ENCODE data around the gene MSI1.

Gene MSI1

GRCh38 chr12:120366845-120367232 lies 2.1 kb downstream of the MSI1 start:
- Histone ChIP-seq H3K27me3 (replicated peaks; ENCODE audit: control insufficient read depth, insufficient read depth, low read length, poor library complexity, severe bottlenecking) (peaks cover 54% of the 10 kb centered on the region), H3K27ac (ENCODE audit: insufficient read depth, low read length, poor library complexity, severe bottlenecking) (no peak overlapping the region), H3K4me1 (ENCODE audit: control insufficient read depth, insufficient read depth, low read length, poor library complexity, severe bottlenecking) (peaks cover 17% of the 10 kb centered on the region), H3K4me3 (ENCODE audit: insufficient read depth, low read depth, low read length, poor library complexity, severe bottlenecking) (no peak overlapping the region), H3K36me3 (ENCODE audit: control insufficient read depth, insufficient read depth, low read length) (no peaks in the 10 kb centered on the region), H3K9me3 (ENCODE audit: control insufficient read depth, low read length) (no peaks in the 10 kb centered on the region)
- no peak for DNase-seq

DNA sequence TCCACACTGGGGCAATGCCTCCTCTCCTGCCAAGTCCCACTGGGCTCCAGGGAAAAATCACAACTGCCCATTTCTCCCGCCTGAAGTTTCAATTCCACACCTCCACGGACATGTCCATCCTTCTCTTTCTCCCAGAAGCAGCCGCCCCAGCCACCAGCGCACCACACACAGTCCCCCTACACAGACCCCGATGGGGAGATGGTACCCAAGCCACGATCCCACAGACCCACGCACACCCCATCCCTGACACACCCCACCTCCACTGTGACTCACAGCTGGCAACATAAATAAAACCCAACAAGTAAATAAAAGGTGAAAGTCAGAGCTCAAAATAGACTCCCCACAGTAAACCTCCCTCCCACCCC lies 2.6 kb downstream of the MSI1 start:
- H3K27ac ChIP-seq (ENCODE audit: insufficient read depth, low read length, poor library complexity, severe bottlenecking), result no peak overlapping the region
- no peak for DNase-seq
- no peaks in the 10 kb centered on the region for H3K36me3 ChIP-seq (ENCODE audit: control insufficient read depth, insufficient read depth, low read length)
- no peaks in the 10 kb centered on the region for H3K9me3 ChIP-seq (ENCODE audit: control insufficient read depth, low read length)
- no peak overlapping the region for H3K4me3 ChIP-seq (ENCODE audit: insufficient read depth, low read depth, low read length, poor library complexity, severe bottlenecking)
- peaks cover 17% of the 10 kb centered on the region for H3K4me1 ChIP-seq (ENCODE audit: control insufficient read depth, insufficient read depth, low read length, poor library complexity, severe bottlenecking)
- peaks cover 59% of the 10 kb centered on the region for H3K27me3 ChIP-seq (replicated peaks; ENCODE audit: control insufficient read depth, insufficient read depth, low read length, poor library complexity, severe bottlenecking)

GRCh38 chr12:120365675-120366340 lies 3.2 kb downstream of the MSI1 start:
- H3K4me3 ChIP-seq (ENCODE audit: insufficient read depth, low read depth, low read length, poor library complexity, severe bottlenecking), result no peak overlapping the region
- no peaks in the 10 kb centered on the region for H3K9me3 ChIP-seq (ENCODE audit: control insufficient read depth, low read length)
- no peaks in the 10 kb centered on the region for H3K36me3 ChIP-seq (ENCODE audit: control insufficient read depth, insufficient read depth, low read length)
- no peak for DNase-seq
- H3K4me1 ChIP-seq (ENCODE audit: control insufficient read depth, insufficient read depth, low read length, poor library complexity, severe bottlenecking), result peaks cover 17% of the 10 kb centered on the region
- H3K27me3 ChIP-seq (replicated peaks; ENCODE audit: control insufficient read depth, insufficient read depth, low read length, poor library complexity, severe bottlenecking), result peaks cover 59% of the 10 kb centered on the region
- H3K27ac ChIP-seq (ENCODE audit: insufficient read depth, low read length, poor library complexity, severe bottlenecking), result no peak overlapping the region

DNA sequence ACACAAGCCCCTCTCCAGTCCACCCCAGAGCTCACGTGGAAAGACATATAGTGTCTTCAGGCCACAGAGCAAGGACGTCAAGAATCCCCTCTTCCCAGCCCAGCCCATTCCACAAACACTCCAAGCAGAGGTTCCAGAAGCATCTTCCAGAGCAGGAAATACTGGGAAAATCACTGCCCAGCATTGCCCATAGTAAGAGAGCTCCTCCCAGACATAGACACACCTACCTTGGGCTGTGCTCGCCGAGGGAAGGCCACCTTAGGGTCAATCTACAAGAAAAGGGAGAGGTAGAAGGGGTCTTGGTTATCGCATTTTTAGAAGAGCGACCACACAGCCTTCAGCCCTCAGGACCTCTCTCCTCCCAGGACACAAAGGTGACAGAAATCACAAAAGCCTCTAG lies 4.5 kb downstream of the MSI1 start:
- peaks cover 46% of the 10 kb centered on the region for H3K27me3 ChIP-seq (replicated peaks; ENCODE audit: control insufficient read depth, insufficient read depth, low read length, poor library complexity, severe bottlenecking)

DNA sequence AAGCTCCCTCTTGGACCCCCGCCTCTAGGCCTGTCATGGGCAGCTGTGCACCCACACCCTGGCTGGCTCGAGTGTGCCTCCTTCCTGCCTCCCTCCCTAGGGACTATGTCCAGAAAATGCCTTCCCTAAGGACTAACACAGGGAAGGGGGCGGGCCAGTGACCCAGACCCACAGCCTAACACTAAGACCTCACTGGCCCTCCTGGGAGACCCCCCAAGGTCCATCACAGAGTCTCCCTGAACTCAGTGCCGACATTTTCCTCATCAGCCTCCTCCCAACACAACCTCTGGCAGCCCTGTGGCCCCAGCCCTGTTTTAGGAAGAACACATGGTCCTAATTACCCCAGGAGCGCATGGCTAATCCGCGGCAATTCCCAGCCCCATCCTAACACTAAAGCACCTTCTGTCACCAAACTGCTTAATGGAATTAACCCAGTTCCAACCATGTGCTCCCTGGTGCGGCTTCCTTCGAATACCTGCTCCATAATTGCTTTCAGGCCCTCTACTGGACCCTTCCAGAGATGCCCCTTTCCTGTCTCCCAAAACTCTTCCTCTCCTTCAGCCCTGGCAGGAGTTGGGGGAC lies 5.6 kb downstream of the MSI1 start:
- H3K27me3 ChIP-seq (replicated peaks; ENCODE audit: control insufficient read depth, insufficient read depth, low read length, poor library complexity, severe bottlenecking), result peaks cover 40% of the 10 kb centered on the region
- H3K27ac ChIP-seq (ENCODE audit: insufficient read depth, low read length, poor library complexity, severe bottlenecking), result no peak overlapping the region
- no peak for DNase-seq
- H3K36me3 ChIP-seq (ENCODE audit: control insufficient read depth, insufficient read depth, low read length), result no peaks in the 10 kb centered on the region
- peaks cover 11% of the 10 kb centered on the region for H3K4me1 ChIP-seq (ENCODE audit: control insufficient read depth, insufficient read depth, low read length, poor library complexity, severe bottlenecking)
- H3K4me3 ChIP-seq (ENCODE audit: insufficient read depth, low read depth, low read length, poor library complexity, severe bottlenecking), result no peak overlapping the region
- H3K9me3 ChIP-seq (ENCODE audit: control insufficient read depth, low read length), result no peaks in the 10 kb centered on the region

More for the DNA sequence above, 4.5 kb downstream of the MSI1 start:
- Histone ChIP-seq H3K36me3 (ENCODE audit: control insufficient read depth, insufficient read depth, low read length) (no peaks in the 10 kb centered on the region), H3K4me3 (ENCODE audit: insufficient read depth, low read depth, low read length, poor library complexity, severe bottlenecking) (no peak overlapping the region), H3K27ac (ENCODE audit: insufficient read depth, low read length, poor library complexity, severe bottlenecking) (no peak overlapping the region), H3K4me1 (ENCODE audit: control insufficient read depth, insufficient read depth, low read length, poor library complexity, severe bottlenecking) (peaks cover 14% of the 10 kb centered on the region), H3K9me3 (ENCODE audit: control insufficient read depth, low read length) (no peaks in the 10 kb centered on the region)
- no peak for DNase-seq

GRCh38 chr12:120362516-120363273 lies 6.3 kb downstream of the MSI1 start:
- H3K27me3 ChIP-seq (replicated peaks; ENCODE audit: control insufficient read depth, insufficient read depth, low read length, poor library complexity, severe bottlenecking), result peaks cover 33% of the 10 kb centered on the region
- H3K9me3 ChIP-seq (ENCODE audit: control insufficient read depth, low read length), result no peaks in the 10 kb centered on the region
- no peak overlapping the region for H3K27ac ChIP-seq (ENCODE audit: insufficient read depth, low read length, poor library complexity, severe bottlenecking)
- H3K4me3 ChIP-seq (ENCODE audit: insufficient read depth, low read depth, low read length, poor library complexity, severe bottlenecking), result no peak overlapping the region
- no peak for DNase-seq
- H3K36me3 ChIP-seq (ENCODE audit: control insufficient read depth, insufficient read depth, low read length), result no peaks in the 10 kb centered on the region
- H3K4me1 ChIP-seq (ENCODE audit: control insufficient read depth, insufficient read depth, low read length, poor library complexity, severe bottlenecking), result peaks cover 5% of the 10 kb centered on the region

DNA sequence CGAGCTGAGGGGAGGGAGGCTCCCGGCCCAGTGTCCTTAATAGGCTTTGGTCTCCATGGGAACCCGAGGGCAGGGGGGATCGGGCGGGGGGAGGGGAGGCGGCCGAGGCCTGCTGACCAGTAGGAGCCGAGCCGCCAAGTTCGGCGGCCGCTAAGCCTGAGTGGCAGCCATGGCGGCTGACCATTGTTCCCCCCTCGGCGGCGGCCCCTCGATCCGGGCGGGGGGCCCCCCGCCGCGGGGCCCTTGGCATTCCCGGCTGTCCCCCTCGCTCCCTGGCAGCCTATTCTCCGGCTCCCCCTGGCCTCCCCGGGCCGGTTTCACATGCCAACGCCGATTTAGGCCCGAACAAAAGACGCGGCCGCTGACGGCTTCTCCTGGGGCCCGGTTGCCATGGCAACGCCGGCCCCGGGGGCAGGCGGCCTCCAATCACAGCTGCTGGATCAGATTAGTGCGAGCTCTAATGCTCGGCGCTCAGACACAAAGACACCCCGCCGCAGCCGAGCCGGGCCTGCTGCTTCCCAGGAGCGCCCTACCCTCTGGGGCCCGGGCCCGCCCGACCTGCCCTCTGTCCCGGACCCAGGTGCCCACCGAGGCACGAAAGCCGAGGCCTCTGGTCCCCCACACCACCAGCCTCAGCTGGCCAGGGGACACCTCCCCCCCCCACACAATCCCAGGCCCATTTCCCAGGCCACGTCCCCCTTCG lies 7.3 kb downstream of the MSI1 start:
- no peak for DNase-seq
- H3K27me3 ChIP-seq (replicated peaks; ENCODE audit: control insufficient read depth, insufficient read depth, low read length, poor library complexity, severe bottlenecking), result peaks cover 26% of the 10 kb centered on the region

DNA sequence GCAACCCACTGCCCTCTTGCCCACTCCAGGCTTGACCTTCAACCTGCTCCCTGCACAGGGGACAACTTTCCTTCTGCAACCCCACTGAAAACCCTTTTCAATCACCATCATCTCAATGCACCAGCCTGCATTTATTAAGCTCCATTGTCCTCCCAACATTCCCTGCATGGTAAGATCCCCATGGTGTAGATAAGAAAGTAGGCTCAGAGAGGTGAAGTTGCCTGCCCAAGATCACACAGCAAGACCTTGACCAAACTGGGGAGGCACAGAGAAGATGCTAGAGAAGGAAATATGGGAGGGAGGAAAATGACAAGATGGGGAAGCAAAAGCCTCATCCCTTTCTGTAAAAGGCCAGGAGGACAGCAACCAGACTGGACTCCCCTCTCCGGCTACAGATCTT lies 9.8 kb downstream of the MSI1 start:
- no peak for DNase-seq
- Histone ChIP-seq H3K27ac (ENCODE audit: insufficient read depth, low read length, poor library complexity, severe bottlenecking) (no peak overlapping the region), H3K27me3 (replicated peaks; ENCODE audit: control insufficient read depth, insufficient read depth, low read length, poor library complexity, severe bottlenecking) (peaks cover 22% of the 10 kb centered on the region)

More for the DNA sequence above, 7.3 kb downstream of the MSI1 start:
- no peaks in the 10 kb centered on the region for H3K4me1 ChIP-seq (ENCODE audit: control insufficient read depth, insufficient read depth, low read length, poor library complexity, severe bottlenecking)
- H3K4me3 ChIP-seq (ENCODE audit: insufficient read depth, low read depth, low read length, poor library complexity, severe bottlenecking), result no peak overlapping the region
- H3K36me3 ChIP-seq (ENCODE audit: control insufficient read depth, insufficient read depth, low read length), result no peaks in the 10 kb centered on the region
- H3K9me3 ChIP-seq (ENCODE audit: control insufficient read depth, low read length), result no peaks in the 10 kb centered on the region
- H3K27ac ChIP-seq (ENCODE audit: insufficient read depth, low read length, poor library complexity, severe bottlenecking), result no peak overlapping the region

DNA sequence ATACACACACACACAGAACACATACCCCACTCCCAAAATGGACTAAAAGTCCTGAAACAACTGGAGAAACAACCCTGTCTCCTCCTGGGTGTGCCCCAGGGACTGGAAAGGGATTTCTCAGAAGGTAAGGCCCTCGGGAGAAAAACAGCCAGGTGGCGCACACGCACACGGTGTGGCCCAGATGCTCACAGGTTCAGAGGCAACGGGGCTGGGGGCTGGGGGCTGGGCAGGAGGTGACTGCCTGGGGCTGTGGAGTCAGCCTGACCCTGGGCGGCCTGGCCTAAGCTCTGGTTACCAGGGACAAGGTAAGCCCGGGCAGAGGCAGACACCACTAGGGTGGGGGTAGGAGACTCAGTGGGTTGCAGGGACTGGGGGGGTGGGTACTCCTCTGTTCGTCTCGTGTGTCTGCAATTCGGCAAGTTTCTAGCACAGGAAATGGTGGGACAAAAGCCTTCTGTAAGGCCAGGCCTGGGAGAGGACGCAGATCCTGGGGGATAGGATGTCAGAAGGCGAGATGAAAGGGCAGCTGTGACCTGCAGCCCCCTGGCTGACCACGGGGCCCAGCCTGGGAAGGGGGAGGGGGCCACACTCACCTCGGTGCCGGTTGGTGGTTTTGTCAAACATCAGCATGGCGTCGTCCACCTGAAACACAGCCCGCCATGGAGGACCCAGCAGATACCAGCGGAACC lies 10.4 kb downstream of the MSI1 start:
- H3K36me3 ChIP-seq (ENCODE audit: control insufficient read depth, insufficient read depth, low read length), result no peaks in the 10 kb centered on the region
- H3K4me1 ChIP-seq (ENCODE audit: control insufficient read depth, insufficient read depth, low read length, poor library complexity, severe bottlenecking), result no peaks in the 10 kb centered on the region
- no peaks in the 10 kb centered on the region for H3K9me3 ChIP-seq (ENCODE audit: control insufficient read depth, low read length)
- H3K27ac ChIP-seq (ENCODE audit: insufficient read depth, low read length, poor library complexity, severe bottlenecking), result no peak overlapping the region
- DNase-seq, result no peak
- H3K27me3 ChIP-seq (replicated peaks; ENCODE audit: control insufficient read depth, insufficient read depth, low read length, poor library complexity, severe bottlenecking), result peaks cover 20% of the 10 kb centered on the region
- H3K4me3 ChIP-seq (ENCODE audit: insufficient read depth, low read depth, low read length, poor library complexity, severe bottlenecking), result no peak overlapping the region

More for the DNA sequence above, 9.8 kb downstream of the MSI1 start:
- Histone ChIP-seq H3K9me3 (ENCODE audit: control insufficient read depth, low read length) (no peaks in the 10 kb centered on the region), H3K36me3 (ENCODE audit: control insufficient read depth, insufficient read depth, low read length) (no peaks in the 10 kb centered on the region), H3K4me3 (ENCODE audit: insufficient read depth, low read depth, low read length, poor library complexity, severe bottlenecking) (no peak overlapping the region), H3K4me1 (ENCODE audit: control insufficient read depth, insufficient read depth, low read length, poor library complexity, severe bottlenecking) (no peaks in the 10 kb centered on the region)
